ENCODE results near the gene LPAR1.

Gene LPAR1

GRCh38 chr9:110971234-110971633 lies 67.0 kb downstream of the LPAR1 start:
- TF ChIP-seq CTCF (IDR thresholded peaks at IDR 0.05; ENCODE audit: low read depth, low read length): no peak
- DNase-seq (ENCODE audit: low read depth in 2 of 2): no peak
- no peak overlapping the region for H3K4me3 ChIP-seq (replicated peaks in 1 of 2; ENCODE audit: low read depth in 2 of 2, low read length in 2 of 2)

- no peak overlapping the region for H3K4me3 ChIP-seq (replicated peaks in 1 of 2; ENCODE audit: low read depth in 2 of 2, low read length in 2 of 2)
- TF ChIP-seq CTCF (IDR thresholded peaks at IDR 0.05; ENCODE audit: low read depth, low read length): no peak
- DNase-seq (ENCODE audit: low read depth in 2 of 2): peak; percentile 74 to 76
Observed at GRCh38 chr9:110969971-110970386, 68.3 kb downstream of the LPAR1 start.

- DNase-seq (ENCODE audit: low read depth in 2 of 2): no peak
- no peak overlapping the region for H3K4me3 ChIP-seq (replicated peaks in 1 of 2; ENCODE audit: low read depth in 2 of 2, low read length in 2 of 2)
- no peak for TF ChIP-seq CTCF (IDR thresholded peaks at IDR 0.05; ENCODE audit: low read depth, low read length)
Observed at GRCh38 chr9:110968096-110968495, 70.2 kb downstream of the LPAR1 start.

- TF ChIP-seq CTCF (IDR thresholded peaks at IDR 0.05; ENCODE audit: low read depth, low read length): no peak
- no peak overlapping the region for H3K4me3 ChIP-seq (replicated peaks in 1 of 2; ENCODE audit: low read depth in 2 of 2, low read length in 2 of 2)
- no peak for DNase-seq (ENCODE audit: low read depth in 2 of 2)
Observed at GRCh38 chr9:110967196-110967595, 71.1 kb downstream of the LPAR1 start.

GRCh38 chr9:110960288-110960687 lies 78.0 kb downstream of the LPAR1 start:
- no peak overlapping the region for H3K4me3 ChIP-seq (replicated peaks in 1 of 2; ENCODE audit: low read depth in 2 of 2, low read length in 2 of 2)
- TF ChIP-seq CTCF (IDR thresholded peaks at IDR 0.05; ENCODE audit: low read depth, low read length): no peak
- DNase-seq (ENCODE audit: low read depth in 2 of 2): no peak

- no peak overlapping the region for H3K4me3 ChIP-seq (replicated peaks in 1 of 2; ENCODE audit: low read depth in 2 of 2, low read length in 2 of 2)
- DNase-seq (ENCODE audit: low read depth in 2 of 2): no peak
- no peak for TF ChIP-seq CTCF (IDR thresholded peaks at IDR 0.05; ENCODE audit: low read depth, low read length)
Observed at GRCh38 chr9:110958847-110959246, 79.4 kb downstream of the LPAR1 start.

GRCh38 chr9:110954822-110955291 lies 83.4 kb downstream of the LPAR1 start:
- no peak for DNase-seq (ENCODE audit: low read depth in 2 of 2)
- TF ChIP-seq CTCF (IDR thresholded peaks at IDR 0.05; ENCODE audit: low read depth, low read length): no peak
- H3K4me3 ChIP-seq (replicated peaks in 1 of 2; ENCODE audit: low read depth in 2 of 2, low read length in 2 of 2): no peak overlapping the region
